ENCODE data around the gene POLR2A. TPM values are rescaled to one million over a fixed set of nuclear protein-coding genes. Genes with fewer than 3 reads are reported as not detected.

POLR2A gene
- total and polyA plus RNA-seq, 2 of the 13 experiments (the other 11 are each of a cell fraction or from before 2014, with no cell fraction given), result 17.8 to 18.3 TPM

DNA sequence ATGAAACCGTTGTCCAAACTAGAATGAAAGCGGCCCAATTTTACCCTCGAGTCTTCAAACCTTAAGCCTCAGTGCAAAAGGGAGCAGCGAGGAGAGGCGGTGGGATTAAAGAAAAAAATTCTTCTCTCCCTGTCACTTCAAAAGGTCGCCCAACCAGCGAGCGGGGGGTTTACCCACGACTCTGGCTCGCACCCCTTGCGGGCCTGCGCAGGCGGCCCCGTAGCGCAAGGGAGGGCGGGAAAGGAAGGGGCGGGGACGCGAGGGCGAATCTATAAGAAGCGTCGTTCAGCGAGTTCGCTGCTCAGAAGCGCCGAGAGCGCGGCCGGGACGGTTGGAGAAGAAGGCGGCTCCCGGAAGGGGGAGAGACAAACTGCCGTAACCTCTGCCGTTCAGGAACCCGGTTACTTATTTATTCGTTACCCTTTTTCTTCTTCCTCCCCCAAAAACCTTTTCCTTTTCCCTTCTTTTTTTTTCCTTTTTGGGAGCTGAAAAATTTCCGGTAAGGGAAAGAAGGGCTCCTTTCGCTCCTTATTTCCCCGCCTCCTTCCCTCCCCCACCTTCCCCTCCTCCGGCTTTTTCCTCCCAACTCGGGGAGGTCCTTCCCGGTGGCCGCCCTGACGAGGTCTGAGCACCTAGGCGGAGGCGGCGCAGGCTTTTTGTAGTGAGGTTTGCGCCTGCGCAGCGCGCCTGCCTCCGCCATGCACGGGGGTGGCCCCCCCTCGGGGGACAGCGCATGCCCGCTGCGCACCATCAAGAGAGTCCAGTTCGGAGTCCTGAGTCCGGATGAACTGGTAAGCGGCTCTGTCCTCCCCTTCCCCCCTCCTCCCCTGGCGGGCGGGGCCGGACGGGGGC, at the start of gene POLR2A (continued):
- TF ChIP-seq, protein P1, sequence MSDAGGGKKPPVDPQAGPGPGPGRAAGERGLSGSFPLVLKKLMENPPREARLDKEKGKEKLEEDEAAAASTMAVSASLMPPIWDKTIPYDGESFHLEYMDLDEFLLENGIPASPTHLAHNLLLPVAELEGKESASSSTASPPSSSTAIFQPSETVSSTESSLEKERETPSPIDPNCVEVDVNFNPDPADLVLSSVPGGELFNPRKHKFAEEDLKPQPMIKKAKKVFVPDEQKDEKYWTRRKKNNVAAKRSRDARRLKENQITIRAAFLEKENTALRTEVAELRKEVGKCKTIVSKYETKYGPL (CRISPR knock-in tag; IDR thresholded peaks at IDR 0.05), result peak; percentile 69; the same call in 1 of the 2 replicates
- TF ChIP-seq, protein P2, sequence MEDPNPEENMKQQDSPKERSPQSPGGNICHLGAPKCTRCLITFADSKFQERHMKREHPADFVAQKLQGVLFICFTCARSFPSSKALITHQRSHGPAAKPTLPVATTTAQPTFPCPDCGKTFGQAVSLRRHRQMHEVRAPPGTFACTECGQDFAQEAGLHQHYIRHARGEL (CRISPR knock-in tag; IDR thresholded peaks at IDR 0.05), result no peak
- TF ChIP-seq DMAP1 (CRISPR knock-in tag; IDR thresholded peaks at IDR 0.05), result peak; percentile 62; the same call in 1 of the 2 replicates
- TF ChIP-seq, protein P3, sequence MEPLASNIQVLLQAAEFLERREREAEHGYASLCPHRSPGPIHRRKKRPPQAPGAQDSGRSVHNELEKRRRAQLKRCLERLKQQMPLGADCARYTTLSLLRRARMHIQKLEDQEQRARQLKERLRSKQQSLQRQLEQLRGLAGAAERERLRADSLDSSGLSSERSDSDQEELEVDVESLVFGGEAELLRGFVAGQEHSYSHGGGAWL (CRISPR knock-in tag; IDR thresholded peaks at IDR 0.05), result peak; percentile 61
- TF ChIP-seq, protein P4, sequence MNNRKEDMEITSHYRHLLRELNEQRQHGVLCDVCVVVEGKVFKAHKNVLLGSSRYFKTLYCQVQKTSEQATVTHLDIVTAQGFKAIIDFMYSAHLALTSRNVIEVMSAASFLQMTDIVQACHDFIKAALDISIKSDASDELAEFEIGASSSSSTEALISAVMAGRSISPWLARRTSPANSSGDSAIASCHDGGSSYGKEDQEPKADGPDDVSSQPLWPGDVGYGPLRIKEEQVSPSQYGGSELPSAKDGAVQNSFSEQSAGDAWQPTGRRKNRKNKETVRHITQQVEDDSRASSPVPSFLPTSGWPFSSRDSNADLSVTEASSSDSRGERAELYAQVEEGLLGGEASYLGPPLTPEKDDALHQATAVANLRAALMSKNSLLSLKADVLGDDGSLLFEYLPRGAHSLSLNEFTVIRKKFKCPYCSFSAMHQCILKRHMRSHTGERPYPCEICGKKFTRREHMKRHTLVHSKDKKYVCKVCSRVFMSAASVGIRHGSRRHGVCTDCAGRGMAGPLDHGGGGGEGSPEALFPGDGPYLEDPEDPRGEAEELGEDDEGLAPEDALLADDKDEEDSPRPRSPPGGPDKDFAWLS (CRISPR knock-in tag; IDR thresholded peaks at IDR 0.05; ENCODE audit: borderline replicate concordance), result 0 out of 2 replicates have a peak, but pooled peaks have one; percentile 14
- TF ChIP-seq SP1 (IDR thresholded peaks at IDR 0.05), result 0 out of 2 replicates have a peak, but pooled peaks have one; percentile 17
- TF ChIP-seq SP1 (CRISPR knock-in tag; IDR thresholded peaks at IDR 0.05), result peak; percentile 94
- TF ChIP-seq STAT5B (CRISPR knock-in tag; IDR thresholded peaks at IDR 0.05), result peak; percentile 30; the same call in 1 of the 2 replicates
- TF ChIP-seq ZKSCAN8 (CRISPR knock-in tag; IDR thresholded peaks at IDR 0.05; ENCODE audit: borderline replicate concordance), result 0 out of 2 replicates have a peak, but pooled peaks have one; percentile 18
- TF ChIP-seq ZSCAN29 (CRISPR knock-in tag; conservative IDR thresholded peaks at IDR 0.05), result peak; percentile 83
- TF ChIP-seq ISL2 (CRISPR knock-in tag; IDR thresholded peaks at IDR 0.05), result peak; percentile 49
- TF ChIP-seq ZNF672 (CRISPR knock-in tag; IDR thresholded peaks at IDR 0.05), result peak; percentile 71; the same call in 1 of the 2 replicates
- no peak for TF ChIP-seq ZMYM2 (CRISPR knock-in tag; IDR thresholded peaks at IDR 0.05)
- peak; percentile 94 for TF ChIP-seq TSC22D2 (CRISPR knock-in tag; IDR thresholded peaks at IDR 0.05; ENCODE audit: borderline replicate concordance)
- TF ChIP-seq AGO2 (optimal IDR thresholded peaks at IDR 0.05; ENCODE audit: low read depth, low read length), result peak; percentile 96
- TF ChIP-seq, protein P5, sequence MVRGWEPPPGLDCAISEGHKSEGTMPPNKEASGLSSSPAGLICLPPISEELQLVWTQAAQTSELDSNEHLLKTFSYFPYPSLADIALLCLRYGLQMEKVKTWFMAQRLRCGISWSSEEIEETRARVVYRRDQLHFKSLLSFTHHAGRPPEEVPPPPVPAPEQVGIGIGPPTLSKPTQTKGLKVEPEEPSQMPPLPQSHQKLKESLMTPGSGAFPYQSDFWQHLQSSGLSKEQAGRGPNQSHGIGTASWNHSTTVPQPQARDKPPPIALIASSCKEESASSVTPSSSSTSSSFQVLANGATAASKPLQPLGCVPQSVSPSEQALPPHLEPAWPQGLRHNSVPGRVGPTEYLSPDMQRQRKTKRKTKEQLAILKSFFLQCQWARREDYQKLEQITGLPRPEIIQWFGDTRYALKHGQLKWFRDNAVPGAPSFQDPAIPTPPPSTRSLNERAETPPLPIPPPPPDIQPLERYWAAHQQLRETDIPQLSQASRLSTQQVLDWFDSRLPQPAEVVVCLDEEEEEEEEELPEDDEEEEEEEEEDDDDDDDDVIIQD (CRISPR knock-in tag; IDR thresholded peaks at IDR 0.05; ENCODE audit: low read depth), result 0 out of 2 replicates have a peak, but pooled peaks have one; percentile 10
- TF ChIP-seq MED13 (CRISPR knock-in tag; IDR thresholded peaks at IDR 0.05), result peak; percentile 94
- peak; percentile 76; the same call in 1 of the 2 replicates for TF ChIP-seq NFIC (IDR thresholded peaks at IDR 0.05; ENCODE audit: low read length)
- TF ChIP-seq FLYWCH1 (CRISPR knock-in tag; IDR thresholded peaks at IDR 0.05), result no peak; the same call in 1 of the 2 replicates
- TF ChIP-seq ZNF292 (CRISPR knock-in tag; IDR thresholded peaks at IDR 0.05; ENCODE audit: borderline replicate concordance, low read depth), result peak; percentile 76
- TF ChIP-seq HMGA1 (CRISPR knock-in tag; conservative IDR thresholded peaks at IDR 0.05), result no peak
- TF ChIP-seq KLF13 (CRISPR knock-in tag; IDR thresholded peaks at IDR 0.05), result no peak
- TF ChIP-seq, protein P6, sequence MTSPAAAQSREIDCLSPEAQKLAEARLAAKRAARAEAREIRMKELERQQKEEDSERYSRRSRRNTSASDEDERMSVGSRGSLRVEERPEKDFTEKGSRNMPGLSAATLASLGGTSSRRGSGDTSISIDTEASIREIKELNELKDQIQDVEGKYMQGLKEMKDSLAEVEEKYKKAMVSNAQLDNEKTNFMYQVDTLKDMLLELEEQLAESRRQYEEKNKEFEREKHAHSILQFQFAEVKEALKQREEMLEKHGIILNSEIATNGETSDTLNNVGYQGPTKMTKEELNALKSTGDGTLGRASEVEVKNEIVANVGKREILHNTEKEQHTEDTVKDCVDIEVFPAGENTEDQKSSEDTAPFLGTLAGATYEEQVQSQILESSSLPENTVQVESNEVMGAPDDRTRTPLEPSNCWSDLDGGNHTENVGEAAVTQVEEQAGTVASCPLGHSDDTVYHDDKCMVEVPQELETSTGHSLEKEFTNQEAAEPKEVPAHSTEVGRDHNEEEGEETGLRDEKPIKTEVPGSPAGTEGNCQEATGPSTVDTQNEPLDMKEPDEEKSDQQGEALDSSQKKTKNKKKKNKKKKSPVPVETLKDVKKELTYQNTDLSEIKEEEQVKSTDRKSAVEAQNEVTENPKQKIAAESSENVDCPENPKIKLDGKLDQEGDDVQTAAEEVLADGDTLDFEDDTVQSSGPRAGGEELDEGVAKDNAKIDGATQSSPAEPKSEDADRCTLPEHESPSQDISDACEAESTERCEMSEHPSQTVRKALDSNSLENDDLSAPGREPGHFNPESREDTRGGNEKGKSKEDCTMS (CRISPR knock-in tag; conservative IDR thresholded peaks at IDR 0.05), result no peak

Data from HepG2 (cell line).